Ovary (tissue), 9 donors: ENCODE data around the gene HAND1. TPM values are rescaled to one million over a fixed set of nuclear protein-coding genes. Genes with fewer than 3 reads are reported as not detected.

ENCODE experiments used
- DNase-seq, 5 donors: peaks; one replicate each; pipeline ENCODE4 v3.0.0-alpha.2; 2019 to 2020
- H3K27ac ChIP-seq, 2 donors: fragments of 200-600 bp; one replicate each; pipeline versions ENCODE4 v1.5.1 to v1.8.0; 2019 to 2022
- H3K27me3 ChIP-seq: fragments of 200-600 bp; one replicate; pipeline ENCODE4 v1.8.0; 2022
- H3K36me3 ChIP-seq: fragments of 200-600 bp; sonication (generic); one replicate; pipeline ENCODE4 v1.5.1; 2019
- H3K4me1 ChIP-seq: one replicate; pipeline ENCODE4 v1.8.1; 2013; ENCODE audit warnings: mild to moderate bottlenecking, moderate library complexity; ENCODE audit not compliant: insufficient read depth
- H3K4me3 ChIP-seq: fragments of 200-600 bp; sonication (generic); one replicate; pipeline ENCODE4 v1.5.1; 2017
- H3K9me3 ChIP-seq, 2 donors: fragments of 200-600 bp in 1 of 2; sonication (generic) in 1 of 2; one replicate each; pipeline versions ENCODE4 v1.5.1 to v1.8.1; 2013 to 2019; ENCODE audit warnings: mild to moderate bottlenecking in 1 of 2, moderate library complexity in 1 of 2
- EP300 ChIP-seq: sonication (generic); formaldehyde crosslinking; IDR thresholded peaks from one replicate; pipeline ENCODE4 v1.6.1; 2017; ENCODE audit warnings: antibody characterized with exemption
- POLR2A ChIP-seq: fragments of 450-650 bp; IDR thresholded peaks from one replicate; pipeline ENCODE4 v1.6.1; 2017; ENCODE audit warnings: antibody characterized with exemption, mild to moderate bottlenecking, moderate library complexity
- WGBS, 3 donors: extraction: QIAGEN DNeasy Blood & Tissue Kit in 1 of 3; methylation state at CpG; one replicate each; pipeline versions ENCODE4 v1.1.5 to v1.1.7; 2013 to 2017; 5-methylcytosine and 5-hydroxymethylcytosine counted together
- intact Hi-C, 4 donors: fragments of 100-400 bp; cut with DNase I; formaldehyde crosslinking; loops; one replicate each; pipeline versions ENCODE4 v1.11.0 to v1.15.1; 2022 to 2023
- polyA plus RNA-seq, 2 donors: library from polyadenylated mRNA; stranded (reverse); fragments of 200-250 nt in 1 of 2; fragments of 350-450 nt in 1 of 2; fragmentation: Illumina TruSeq in 1 of 2; extraction: RNeasy Lipid Tissue Mini Kit (QIAGEN cat#74804) in 1 of 2; gene quantifications; one replicate each; pipeline ENCODE4 v1.2.3, GENCODE V29; 2013 to 2014
- total RNA-seq, 7 donors: library from RNA; depleted of rRNA in 2 of 7; stranded (reverse); fragments of >200 nt in 2 of 7; fragmentation: NEBNext Ultra II Directional in 3 of 7; extraction: Animal tissue kit (Norgen Biotek cat#: 25700) in 3 of 7; gene quantifications; one replicate each; pipeline versions ENCODE4 v1.1.0 to v1.2.4, GENCODE V29; 2016 to 2023
- TF ChIP-seq, protein P1 (sequence below), 3 donors: fragments of 450-650 bp in 2 of 3; fragments of 200-600 bp in 1 of 3; IDR thresholded peaks; one replicate each; pipeline versions ENCODE4 v1.5.1 to v1.8.0; 2016 to 2022; ENCODE audit warnings: antibody characterized with exemption in 3 of 3, mild to moderate bottlenecking in 1 of 3
- donor health status: DM: no; HTN: no; CAD: no; lungs with moderate emphysema.
- donor health status: DM: no; HTN: no; CAD: no.
- donor health status: Bipolar disorder and iron deficiency.
- donor health status: DM: yes; HTN: yes; CAD: no.
- donor health status: DM: no; HTN: no; CAD: no.
- donor health status: DM: yes; HTN: yes; CAD: no.

Gene HAND1
- total and polyA plus RNA-seq, 9 donors: not detected

DNA sequence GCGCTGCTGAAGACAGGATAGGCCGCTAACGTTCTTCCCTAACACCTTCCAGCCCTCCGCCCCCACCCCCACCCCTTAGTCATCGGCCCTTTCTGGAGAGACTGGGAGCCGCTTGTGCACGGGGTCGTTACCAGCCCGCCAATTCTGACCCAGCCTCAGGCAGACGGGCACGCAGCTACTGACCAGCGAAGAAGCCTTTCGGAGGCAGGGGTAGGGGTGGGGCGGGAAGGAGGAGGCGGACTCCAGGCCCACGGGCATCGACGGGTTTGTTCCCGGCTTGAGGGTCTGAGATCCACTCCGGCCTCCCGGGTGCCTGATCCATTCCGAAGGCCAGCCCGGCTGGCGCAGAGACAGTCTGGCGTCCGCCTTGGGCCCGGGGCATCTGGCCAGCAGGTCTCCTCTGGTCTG lies 729 bp upstream of the HAND1 start:
- Histone ChIP-seq H3K4me1 (peaks cover 8% of the 10 kb centered on the region), H3K27ac (no peak overlapping the region), H3K27me3 (peaks cover 15% of the 10 kb centered on the region), H3K36me3 (no peaks in the 10 kb centered on the region), H3K4me3 (no peak overlapping the region), H3K9me3 (no peaks in the 10 kb centered on the region)
- 2 to 8% (median 4%) methylated on average over 18 to 27 of the region's 27 CpGs for WGBS, 3 donors
- no peak for TF ChIP-seq POLR2A
- TF ChIP-seq EP300: no peak
- TF ChIP-seq, protein P1, sequence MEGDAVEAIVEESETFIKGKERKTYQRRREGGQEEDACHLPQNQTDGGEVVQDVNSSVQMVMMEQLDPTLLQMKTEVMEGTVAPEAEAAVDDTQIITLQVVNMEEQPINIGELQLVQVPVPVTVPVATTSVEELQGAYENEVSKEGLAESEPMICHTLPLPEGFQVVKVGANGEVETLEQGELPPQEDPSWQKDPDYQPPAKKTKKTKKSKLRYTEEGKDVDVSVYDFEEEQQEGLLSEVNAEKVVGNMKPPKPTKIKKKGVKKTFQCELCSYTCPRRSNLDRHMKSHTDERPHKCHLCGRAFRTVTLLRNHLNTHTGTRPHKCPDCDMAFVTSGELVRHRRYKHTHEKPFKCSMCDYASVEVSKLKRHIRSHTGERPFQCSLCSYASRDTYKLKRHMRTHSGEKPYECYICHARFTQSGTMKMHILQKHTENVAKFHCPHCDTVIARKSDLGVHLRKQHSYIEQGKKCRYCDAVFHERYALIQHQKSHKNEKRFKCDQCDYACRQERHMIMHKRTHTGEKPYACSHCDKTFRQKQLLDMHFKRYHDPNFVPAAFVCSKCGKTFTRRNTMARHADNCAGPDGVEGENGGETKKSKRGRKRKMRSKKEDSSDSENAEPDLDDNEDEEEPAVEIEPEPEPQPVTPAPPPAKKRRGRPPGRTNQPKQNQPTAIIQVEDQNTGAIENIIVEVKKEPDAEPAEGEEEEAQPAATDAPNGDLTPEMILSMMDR (IDR thresholded peaks at IDR 0.05): no peak
- DNase-seq: no peak
- intact Hi-C loops: loop anchor here in 1 of 4 donors (10.0 kb wide), 1 partner anchor 146 kb away; no protein-coding TSS in a partner anchor

DNA sequence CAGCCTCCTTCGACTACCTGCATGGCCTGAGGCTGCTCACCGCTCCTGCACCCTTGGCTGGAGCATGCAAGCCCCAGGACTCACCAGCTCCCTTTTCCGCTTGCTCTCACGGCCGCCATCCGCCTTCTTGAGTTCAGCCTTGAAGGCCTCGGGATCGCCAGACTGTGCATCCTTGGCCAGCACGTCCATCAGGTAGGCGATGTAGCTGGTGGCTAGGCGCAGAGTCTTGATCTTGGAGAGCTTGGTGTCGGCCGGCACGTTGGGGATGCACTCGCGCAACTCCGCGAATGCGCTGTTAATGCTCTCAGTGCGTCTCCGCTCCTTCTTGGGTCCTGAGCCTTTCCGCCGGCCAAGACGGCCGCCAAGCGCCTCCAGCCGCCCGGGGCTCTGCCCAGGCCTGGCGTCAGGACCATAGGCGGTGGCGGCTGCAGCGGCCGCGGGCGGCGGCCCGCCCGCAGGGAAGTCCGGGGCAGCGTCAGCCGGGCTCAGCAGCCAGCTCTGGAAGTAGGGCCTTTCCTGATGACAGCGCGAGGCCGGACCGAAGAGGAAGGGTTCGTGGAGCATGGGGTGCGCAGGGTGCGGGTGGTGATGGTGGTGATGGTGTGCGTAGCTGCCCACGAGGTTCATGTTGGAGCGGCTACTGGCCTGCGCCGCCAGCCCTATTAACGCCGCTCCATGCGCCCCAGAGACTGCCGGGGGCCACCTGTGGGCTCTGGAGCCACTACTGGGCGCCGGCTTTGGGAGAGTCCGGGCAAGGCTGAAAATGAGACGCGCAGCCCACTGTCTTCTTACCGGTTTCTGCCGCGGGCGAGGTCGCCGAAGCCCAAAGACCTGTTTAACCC lies 424 bp downstream of the HAND1 start:
- 2 to 4% (median 2%) methylated on average over 61 to 68 of the region's 68 CpGs for WGBS, 3 donors
- intact Hi-C loops: loop anchor here in 1 of 4 donors (10.0 kb wide), 1 partner anchor 147 kb away; no protein-coding TSS in a partner anchor
- DNase-seq: no peak

DNA sequence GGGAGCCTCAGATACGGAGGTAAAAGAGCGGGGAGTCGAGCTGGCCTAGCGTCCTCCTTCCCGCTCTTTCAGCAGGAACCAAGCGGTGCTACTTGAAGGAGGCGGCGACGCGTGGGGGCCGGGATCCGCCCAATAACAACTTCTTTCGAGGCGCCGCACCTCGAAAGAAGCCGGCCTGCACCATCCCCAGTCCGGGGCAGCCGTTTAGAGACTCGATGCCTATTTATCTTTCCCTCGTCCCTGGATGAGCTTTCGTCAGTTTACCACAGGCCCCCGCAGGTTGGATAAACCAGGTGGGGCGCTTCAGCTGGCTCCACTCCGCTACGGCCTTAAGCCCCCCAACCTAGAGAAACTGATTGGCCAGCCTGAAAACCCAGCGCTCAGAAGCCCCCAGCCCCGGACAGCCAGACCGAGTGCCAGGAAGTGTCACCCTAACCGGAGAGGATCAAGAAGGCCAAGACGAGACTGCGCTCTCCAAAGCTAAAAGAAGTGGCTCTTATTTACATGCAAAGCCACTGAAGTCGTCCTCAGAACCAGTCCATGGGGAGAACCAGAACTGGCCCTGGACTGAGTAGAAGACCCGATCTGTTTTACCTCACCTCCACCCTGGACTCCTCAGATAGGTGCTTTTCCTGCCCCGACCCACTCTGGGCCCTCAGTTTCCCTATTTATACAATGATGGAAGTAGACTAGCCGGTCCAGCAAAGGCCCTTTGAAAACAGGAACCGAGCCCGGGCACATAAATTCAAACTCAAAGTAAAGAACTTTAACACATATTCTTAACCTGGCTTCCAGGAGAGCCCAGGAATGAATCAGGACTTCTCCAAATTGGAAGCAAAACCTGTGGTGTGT lies 1.4 kb downstream of the HAND1 start:
- no peak for DNase-seq
- peaks cover 8% of the 10 kb centered on the region for H3K4me1 ChIP-seq
- H3K4me3 ChIP-seq: peak overlapping the region; percentile 35
- no peaks in the 10 kb centered on the region for H3K36me3 ChIP-seq
- TF ChIP-seq EP300: no peak
- TF ChIP-seq, protein P1 (IDR thresholded peaks at IDR 0.05): no peak
- TF ChIP-seq POLR2A: no peak
- H3K27ac ChIP-seq: no peak overlapping the region
- peaks cover 15% of the 10 kb centered on the region for H3K27me3 ChIP-seq
- intact Hi-C loops: loop anchor here in 1 of 4 donors (10.0 kb wide), 1 partner anchor 148 kb away; no protein-coding TSS in a partner anchor
- no peaks in the 10 kb centered on the region for H3K9me3 ChIP-seq
- WGBS, 3 donors: 4 to 7% (median 6%) methylated on average over 35 to 38 of the region's 38 CpGs

More for the DNA sequence above, 424 bp downstream of the HAND1 start:
- Histone ChIP-seq H3K9me3 (no peaks in the 10 kb centered on the region), H3K27ac (no peak overlapping the region), H3K4me3 (peak overlapping the region; percentile 35), H3K36me3 (no peaks in the 10 kb centered on the region), H3K27me3 (peaks cover 15% of the 10 kb centered on the region), H3K4me1 (peaks cover 8% of the 10 kb centered on the region)
- TF ChIP-seq POLR2A: no peak
- TF ChIP-seq, protein P1 (IDR thresholded peaks at IDR 0.05): no peak
- TF ChIP-seq EP300: no peak

DNA sequence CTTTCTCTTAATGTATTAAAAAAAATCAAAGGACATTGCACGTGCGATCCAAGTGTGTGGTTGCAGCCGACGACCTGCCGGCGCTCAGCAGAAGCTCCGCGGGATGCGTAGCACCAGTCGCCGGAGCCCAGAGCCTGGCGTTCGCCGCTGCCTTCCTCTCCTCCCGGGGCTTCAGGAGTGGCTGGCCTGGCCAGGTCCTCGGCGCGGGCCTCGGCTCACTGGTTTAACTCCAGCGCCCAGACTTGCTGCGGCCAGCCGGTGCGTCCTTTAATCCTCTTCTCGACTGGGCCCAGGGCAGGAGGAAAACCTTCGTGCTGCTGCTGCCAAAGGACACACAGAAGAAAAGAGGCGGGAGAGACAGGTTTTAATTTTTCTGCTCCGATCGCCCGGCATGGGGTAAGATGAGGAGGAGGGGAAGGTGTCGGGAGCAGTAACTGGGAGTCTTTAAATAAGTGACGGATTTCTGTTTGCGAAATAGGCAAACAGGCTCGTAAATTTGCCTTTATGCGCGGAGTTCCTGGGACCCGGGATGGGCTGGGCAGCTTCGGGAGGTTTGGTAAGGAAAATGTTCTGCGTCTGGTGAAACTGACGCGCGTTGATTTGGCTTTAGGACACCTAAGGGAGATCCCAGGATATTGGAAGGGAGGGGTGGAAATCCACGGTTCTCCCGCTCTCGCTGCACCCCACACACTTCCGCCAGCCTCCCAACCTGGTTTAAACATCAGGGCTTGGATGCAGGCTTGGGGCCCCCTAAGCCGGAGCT lies 2.3 kb downstream of the HAND1 start:
- peaks cover 8% of the 10 kb centered on the region for H3K4me1 ChIP-seq
- H3K27ac ChIP-seq: no peak overlapping the region
- TF ChIP-seq POLR2A (no peak), EP300 (no peak)
- TF ChIP-seq, protein P1 (IDR thresholded peaks at IDR 0.05): no peak
- intact Hi-C loops: loop anchor here in 1 of 4 donors (10.0 kb wide), 1 partner anchor 149 kb away; no protein-coding TSS in a partner anchor
- DNase-seq: no peak
- no peaks in the 10 kb centered on the region for H3K9me3 ChIP-seq
- H3K4me3 ChIP-seq: no peak overlapping the region
- peaks cover 15% of the 10 kb centered on the region for H3K27me3 ChIP-seq
- 10 to 13% (median 10%) methylated on average over 45 to 46 of the region's 46 CpGs for WGBS, 3 donors
- no peaks in the 10 kb centered on the region for H3K36me3 ChIP-seq
